Right lobe of liver (tissue), 4 donors: ENCODE data around the gene TSR3.
A peak's percentile ranks its signal among the peaks of the same experiment; 100 is the strongest.

Experiments used
- CTCF ChIP-seq, 4 donors: fragments of 200-600 bp in 3 of 4; fragments of 450-650 bp in 1 of 4; IDR thresholded peaks; one replicate each; pipeline versions ENCODE4 v1.5.1 to v1.8.0; 2016 to 2022; ENCODE audit warnings: antibody characterized with exemption in 4 of 4, mild to moderate bottlenecking in 2 of 4
- POLR2A ChIP-seq: fragments of 450-650 bp; IDR thresholded peaks from one replicate; pipeline ENCODE4 v1.6.1; 2017; ENCODE audit warnings: antibody characterized with exemption, mild to moderate bottlenecking
- donor health status: DM: no; HTN: no; CAD: no.
- donor health status: DM: no; HTN: no; CAD: no.
- donor health status: DM: no; HTN: yes; CAD: no.

GRCh38 chr16:1330260-1330914 lies 21.3 kb downstream of the TSR3 start:
- TF ChIP-seq CTCF (IDR thresholded peaks at IDR 0.05) (peak in 3 of 4 donors; percentile 27 to 38 (median 30)), POLR2A (no peak)
